ENCODE data around the gene GCSH. TPM values are rescaled to one million over a fixed set of nuclear protein-coding genes. Genes with fewer than 3 reads are reported as not detected.
"Not testable (repeated sequence)": the region's sequence is repeated elsewhere in the genome, so short reads cannot be mapped to it uniquely, and the experiment has no call there.

The GCSH gene
- total RNA-seq, 5 donors from 2014 or later (not counting 1 experiment from before 2014, with no cell fraction given): 2.8 to 5.4 (median 4.2) TPM

DNA sequence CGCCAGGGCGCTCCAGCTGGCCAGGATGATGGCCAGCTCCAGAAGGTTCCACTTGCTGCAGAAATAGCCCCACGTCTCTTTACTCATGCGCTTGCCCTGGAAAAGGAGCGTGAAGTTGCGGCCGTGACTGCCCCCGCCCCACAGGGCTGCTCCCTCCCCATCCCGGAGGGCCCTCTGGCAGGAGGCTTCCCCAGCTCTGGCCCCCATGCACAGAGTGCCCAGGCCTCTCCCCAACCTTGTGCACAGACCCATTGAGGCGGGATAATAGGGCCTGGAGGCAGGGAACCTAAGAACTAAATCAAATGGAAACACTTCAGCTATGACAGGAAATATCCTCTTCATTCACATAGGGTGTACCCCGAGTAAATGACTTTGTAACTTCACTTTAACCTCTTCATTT, 21.2 kb upstream of the GCSH start:
- no peak overlapping the region for H3K27ac Mint-ChIP-seq
- no peaks in the 10 kb centered on the region for H3K4me1 Mint-ChIP-seq
- Histone ChIP-seq H3K27ac (ENCODE audit: low read length) (no peak overlapping the region), H3K4me3 (ENCODE audit: control insufficient read depth in 1 of 2, extremely low read depth in 1 of 2, low read length in 1 of 2) (no peak overlapping the region), H3K27me3 (replicated peaks in 1 of 2; ENCODE audit: control insufficient read depth in 2 of 2, extremely low read depth in 1 of 2, insufficient read depth in 2 of 2, low read length in 1 of 2) (peaks cover 0 to 23% of the 10 kb centered on the region in 2 experiments), H3K4me1 (ENCODE audit: control insufficient read depth in 1 of 2, extremely low read depth in 1 of 2, insufficient read depth in 2 of 2, low read length in 2 of 2) (no peaks in the 10 kb centered on the region), H3K36me3 (ENCODE audit: control insufficient read depth in 2 of 2, extremely low read depth in 1 of 2, insufficient read depth in 1 of 2, low read length in 1 of 2) (no peaks in the 10 kb centered on the region), H3K9me3 (no peaks in the 10 kb centered on the region)
- no peak for DNase-seq
- CTCF ChIA-PET: no interaction called here
- peaks cover 6 to 12% of the 10 kb centered on the region in 2 donors for H3K27me3 Mint-ChIP-seq
- no peak overlapping the region for H3K4me3 Mint-ChIP-seq
- H3K36me3 Mint-ChIP-seq: no peaks in the 10 kb centered on the region
- no peaks in the 10 kb centered on the region for H3K9me3 Mint-ChIP-seq
- ATAC-seq (replicated peaks in 1 of 4): no peak
- 78% methylated on average over 8 of the region's 11 CpGs for WGBS (ENCODE audit: insufficient coverage)
- POLR2A ChIA-PET: no interaction called here

DNA sequence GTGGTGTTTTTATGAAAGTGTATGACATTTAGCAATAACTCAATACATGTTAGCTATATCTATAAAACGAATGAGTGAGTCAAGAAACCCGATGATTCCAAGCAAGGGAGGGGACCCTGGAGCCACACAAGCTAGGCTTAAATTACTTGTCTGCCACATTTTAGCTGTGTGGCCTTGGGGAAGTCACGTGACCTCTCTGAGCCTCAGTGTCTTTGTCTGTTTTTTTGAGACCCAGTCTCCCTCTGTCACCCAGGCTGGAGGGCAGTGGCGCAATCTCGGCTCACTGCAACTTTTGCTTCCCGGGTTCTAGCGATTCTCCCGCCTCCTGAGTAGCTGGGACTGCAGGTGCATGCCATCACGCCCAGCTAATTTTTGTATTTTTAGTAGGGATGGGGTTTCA, 20.1 kb upstream of the GCSH start:
- peaks cover 0 to 18% of the 10 kb centered on the region in 2 experiments for H3K27me3 ChIP-seq (replicated peaks in 1 of 2; ENCODE audit: control insufficient read depth in 2 of 2, extremely low read depth in 1 of 2, insufficient read depth in 2 of 2, low read length in 1 of 2)
- Mint-ChIP-seq H3K4me1 (no peaks in the 10 kb centered on the region), H3K27ac (no peak overlapping the region), H3K4me3 (no peak overlapping the region), H3K27me3 (peaks cover 6 to 12% of the 10 kb centered on the region in 2 donors), H3K9me3 (no peaks in the 10 kb centered on the region), H3K36me3 (no peaks in the 10 kb centered on the region)
- H3K4me1 ChIP-seq (ENCODE audit: control insufficient read depth in 1 of 2, extremely low read depth in 1 of 2, insufficient read depth in 2 of 2, low read length in 2 of 2): no peaks in the 10 kb centered on the region
- no peaks in the 10 kb centered on the region for H3K9me3 ChIP-seq
- no peak overlapping the region for H3K4me3 ChIP-seq (ENCODE audit: control insufficient read depth in 1 of 2, extremely low read depth in 1 of 2, low read length in 1 of 2)
- WGBS (ENCODE audit: insufficient coverage): 62% methylated on average over 3 of the region's 9 CpGs
- DNase-seq (no peak), ATAC-seq (replicated peaks in 1 of 4) (no peak)
- no peaks in the 10 kb centered on the region for H3K36me3 ChIP-seq (ENCODE audit: control insufficient read depth in 2 of 2, extremely low read depth in 1 of 2, insufficient read depth in 1 of 2, low read length in 1 of 2)
- ChIA-PET POLR2A (no interaction called here), CTCF (no interaction called here)
- H3K27ac ChIP-seq (ENCODE audit: low read length): no peak overlapping the region

DNA sequence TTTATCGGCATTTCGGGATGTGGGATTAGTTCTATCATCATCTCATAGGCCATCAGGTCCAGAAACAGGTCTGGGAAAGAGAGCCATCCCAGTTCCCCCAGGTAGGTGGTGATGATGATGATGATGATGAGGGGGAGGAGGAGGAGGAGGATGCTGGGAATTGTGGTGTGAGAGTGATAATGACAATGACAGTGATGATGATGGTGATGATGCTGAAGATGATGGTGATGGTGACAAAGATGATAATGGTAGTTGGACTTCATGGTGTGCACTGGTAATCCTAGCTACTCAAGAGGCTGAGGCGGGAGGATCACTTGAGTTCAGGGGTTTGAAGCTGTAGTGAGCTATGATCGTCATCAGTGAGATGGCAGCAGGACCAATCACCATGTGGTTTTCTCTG, 16.3 kb upstream of the GCSH start:
- H3K4me1 Mint-ChIP-seq: no peaks in the 10 kb centered on the region
- Histone ChIP-seq H3K9me3 (no peaks in the 10 kb centered on the region), H3K27ac (ENCODE audit: low read length) (no peak overlapping the region), H3K27me3 (replicated peaks in 1 of 2; ENCODE audit: control insufficient read depth in 2 of 2, extremely low read depth in 1 of 2, insufficient read depth in 2 of 2, low read length in 1 of 2) (peaks cover 0 to 27% of the 10 kb centered on the region in 2 experiments), H3K4me1 (ENCODE audit: control insufficient read depth in 1 of 2, extremely low read depth in 1 of 2, insufficient read depth in 2 of 2, low read length in 2 of 2) (no peaks in the 10 kb centered on the region), H3K36me3 (ENCODE audit: control insufficient read depth in 2 of 2, extremely low read depth in 1 of 2, insufficient read depth in 1 of 2, low read length in 1 of 2) (no peaks in the 10 kb centered on the region), H3K4me3 (ENCODE audit: control insufficient read depth in 1 of 2, extremely low read depth in 1 of 2, low read length in 1 of 2) (no peak overlapping the region)
- no peaks in the 10 kb centered on the region for H3K36me3 Mint-ChIP-seq
- ATAC-seq (replicated peaks in 1 of 4) (no peak), DNase-seq (no peak)
- H3K27ac Mint-ChIP-seq: no peak overlapping the region
- ChIA-PET CTCF (no interaction called here), POLR2A (no interaction called here)
- no peaks in the 10 kb centered on the region for H3K9me3 Mint-ChIP-seq
- WGBS (ENCODE audit: insufficient coverage): 94% methylated on average over 2 of the region's 4 CpGs
- peaks cover 5 to 14% of the 10 kb centered on the region in 2 donors for H3K27me3 Mint-ChIP-seq
- H3K4me3 Mint-ChIP-seq: no peak overlapping the region

DNA sequence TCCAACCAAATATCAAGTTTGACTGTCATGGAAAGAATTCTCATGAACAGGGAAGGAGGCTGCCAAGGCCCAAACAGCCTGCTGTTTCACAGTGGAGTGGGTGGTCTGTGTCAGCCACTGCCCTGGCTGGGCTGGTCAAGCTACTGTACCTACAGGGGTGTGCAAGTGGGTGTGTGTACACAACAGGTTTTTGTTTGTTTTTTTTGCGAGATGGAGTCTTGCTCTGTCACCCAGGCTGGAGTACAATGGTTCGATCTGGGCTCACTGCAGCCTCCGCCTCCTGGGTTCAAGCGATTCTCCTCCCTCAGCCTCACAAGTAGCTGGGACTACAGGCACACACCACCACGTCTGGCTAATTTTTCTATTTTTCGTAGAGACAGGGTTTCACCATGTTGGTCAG, 13.1 kb upstream of the GCSH start:
- POLR2A ChIA-PET; ATAC-seq (replicated peaks in 1 of 4); H3K4me3 ChIP-seq (ENCODE audit: control insufficient read depth in 1 of 2, extremely low read depth in 1 of 2, low read length in 1 of 2); H3K4me1 ChIP-seq (ENCODE audit: control insufficient read depth in 1 of 2, extremely low read depth in 1 of 2, insufficient read depth in 2 of 2, low read length in 2 of 2); DNase-seq; H3K9me3 ChIP-seq; H3K27ac Mint-ChIP-seq; H3K4me3 Mint-ChIP-seq; H3K27ac ChIP-seq (ENCODE audit: low read length); H3K36me3 Mint-ChIP-seq; H3K4me1 Mint-ChIP-seq; H3K36me3 ChIP-seq (ENCODE audit: control insufficient read depth in 2 of 2, extremely low read depth in 1 of 2, insufficient read depth in 1 of 2, low read length in 1 of 2); H3K9me3 Mint-ChIP-seq; CTCF ChIA-PET: not testable (repeated sequence)
- peaks cover 0 to 16% of the 10 kb centered on the region in 2 experiments for H3K27me3 ChIP-seq (replicated peaks in 1 of 2; ENCODE audit: control insufficient read depth in 2 of 2, extremely low read depth in 1 of 2, insufficient read depth in 2 of 2, low read length in 1 of 2)
- peaks cover 5 to 10% of the 10 kb centered on the region in 2 donors for H3K27me3 Mint-ChIP-seq
- 82% methylated on average over 4 of the region's 6 CpGs for WGBS (ENCODE audit: insufficient coverage)

DNA sequence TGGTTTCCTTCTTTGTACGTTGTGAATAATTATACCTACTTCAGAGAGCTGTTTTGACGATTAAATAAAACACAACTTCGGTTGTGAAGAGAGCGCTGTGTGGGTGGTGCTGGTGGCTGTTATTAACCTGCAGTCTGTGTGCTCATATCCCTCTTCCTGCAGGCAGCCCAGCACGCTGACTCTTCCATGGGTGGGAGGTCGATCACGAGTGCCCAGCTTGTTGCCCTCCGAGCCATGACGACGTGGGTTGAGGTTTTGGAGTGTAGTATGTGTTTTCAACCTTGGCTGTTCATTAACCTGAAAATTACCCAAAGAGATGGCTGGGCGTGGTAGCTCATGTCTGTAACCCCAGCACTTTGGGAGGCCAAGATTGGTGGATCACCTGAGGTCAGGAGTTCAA, 11.3 kb upstream of the GCSH start:
- no peaks in the 10 kb centered on the region for H3K9me3 Mint-ChIP-seq
- Histone ChIP-seq H3K27ac (ENCODE audit: low read length) (no peak overlapping the region), H3K36me3 (ENCODE audit: control insufficient read depth in 2 of 2, extremely low read depth in 1 of 2, insufficient read depth in 1 of 2, low read length in 1 of 2) (no peaks in the 10 kb centered on the region), H3K4me3 (ENCODE audit: control insufficient read depth in 1 of 2, extremely low read depth in 1 of 2, low read length in 1 of 2) (no peak overlapping the region), H3K4me1 (ENCODE audit: control insufficient read depth in 1 of 2, extremely low read depth in 1 of 2, insufficient read depth in 2 of 2, low read length in 2 of 2) (no peaks in the 10 kb centered on the region), H3K27me3 (replicated peaks in 1 of 2; ENCODE audit: control insufficient read depth in 2 of 2, extremely low read depth in 1 of 2, insufficient read depth in 2 of 2, low read length in 1 of 2) (peaks cover 0 to 23% of the 10 kb centered on the region in 2 experiments), H3K9me3 (no peaks in the 10 kb centered on the region)
- H3K4me1 Mint-ChIP-seq: no peaks in the 10 kb centered on the region
- H3K27me3 Mint-ChIP-seq: peaks cover 5 to 12% of the 10 kb centered on the region in 2 donors
- POLR2A ChIA-PET: no interaction called here
- no peak for ATAC-seq (replicated peaks in 1 of 4)
- DNase-seq: no peak
- no peak overlapping the region for H3K27ac Mint-ChIP-seq
- H3K4me3 Mint-ChIP-seq: no peak overlapping the region
- WGBS (ENCODE audit: insufficient coverage): 69% methylated on average over 8 of the region's 11 CpGs
- CTCF ChIA-PET: no interaction called here
- no peaks in the 10 kb centered on the region for H3K36me3 Mint-ChIP-seq

DNA sequence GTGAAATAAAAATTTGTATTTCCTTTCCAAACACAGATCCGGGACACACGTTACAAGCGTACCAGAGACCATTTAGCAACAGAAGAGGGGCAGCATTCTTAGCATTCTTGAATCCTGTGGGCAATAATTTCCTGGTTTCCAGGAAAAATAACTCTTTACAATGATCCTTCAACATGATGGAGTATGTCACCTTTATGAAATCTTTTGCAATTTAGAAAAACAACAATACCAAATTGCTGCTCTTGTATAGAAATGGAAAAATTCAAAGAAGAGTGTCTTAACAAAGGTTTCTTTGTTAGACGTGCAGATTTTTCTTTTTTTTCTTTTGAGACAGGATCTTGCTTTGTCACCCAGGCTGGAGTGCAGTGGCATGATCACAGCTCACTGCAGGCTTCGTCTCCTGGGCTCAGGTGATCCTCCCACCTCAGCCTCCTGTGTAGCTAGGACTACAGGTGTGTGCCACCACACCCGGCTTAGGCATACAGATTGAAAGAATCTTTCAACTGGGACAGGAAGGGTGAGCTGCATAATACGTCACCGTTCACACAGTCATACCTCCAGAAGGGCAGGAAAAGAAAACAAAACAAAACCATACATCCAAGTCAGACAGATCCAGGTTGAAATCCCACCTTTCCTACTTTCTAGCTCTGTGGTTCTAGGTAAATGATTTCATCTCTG, 10.8 kb upstream of the GCSH start:
- no peak for ATAC-seq (replicated peaks in 1 of 4)
- Histone ChIP-seq H3K36me3 (ENCODE audit: control insufficient read depth in 2 of 2, extremely low read depth in 1 of 2, insufficient read depth in 1 of 2, low read length in 1 of 2) (no peaks in the 10 kb centered on the region), H3K4me3 (ENCODE audit: control insufficient read depth in 1 of 2, extremely low read depth in 1 of 2, low read length in 1 of 2) (no peak overlapping the region), H3K9me3 (no peaks in the 10 kb centered on the region), H3K27me3 (replicated peaks in 1 of 2; ENCODE audit: control insufficient read depth in 2 of 2, extremely low read depth in 1 of 2, insufficient read depth in 2 of 2, low read length in 1 of 2) (peaks cover 0 to 23% of the 10 kb centered on the region in 2 experiments), H3K4me1 (ENCODE audit: control insufficient read depth in 1 of 2, extremely low read depth in 1 of 2, insufficient read depth in 2 of 2, low read length in 2 of 2) (no peaks in the 10 kb centered on the region), H3K27ac (ENCODE audit: low read length) (no peak overlapping the region)
- Mint-ChIP-seq H3K36me3 (no peaks in the 10 kb centered on the region), H3K27ac (no peak overlapping the region), H3K9me3 (no peaks in the 10 kb centered on the region), H3K27me3 (peaks cover 5 to 12% of the 10 kb centered on the region in 2 donors), H3K4me1 (no peaks in the 10 kb centered on the region), H3K4me3 (no peak overlapping the region)
- DNase-seq: no peak
- 63% methylated on average over 3 of the region's 8 CpGs for WGBS (ENCODE audit: insufficient coverage)
- ChIA-PET CTCF (no interaction called here), POLR2A (no interaction called here)

DNA sequence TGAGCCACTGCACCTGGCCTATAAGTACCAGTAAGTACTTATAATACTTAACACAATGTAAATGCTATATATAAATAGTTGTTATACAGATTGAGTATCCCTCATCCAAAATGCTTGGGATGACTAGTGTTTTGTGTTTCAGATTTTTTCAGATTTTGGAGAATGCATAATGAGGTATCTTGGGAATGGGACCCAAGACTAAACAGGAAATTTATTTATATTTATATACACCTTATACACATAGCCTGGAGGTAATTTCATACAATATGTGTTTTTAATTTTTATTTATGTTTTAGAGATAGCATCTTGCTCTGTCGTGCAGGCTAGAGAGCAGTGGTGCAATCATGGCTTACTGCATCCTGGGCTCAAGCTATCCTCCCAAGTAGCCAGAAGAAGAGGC, 9.8 kb upstream of the GCSH start:
- Histone ChIP-seq H3K27me3 (replicated peaks in 1 of 2; ENCODE audit: control insufficient read depth in 2 of 2, extremely low read depth in 1 of 2, insufficient read depth in 2 of 2, low read length in 1 of 2) (peaks cover 0 to 24% of the 10 kb centered on the region in 2 experiments), H3K27ac (ENCODE audit: low read length) (no peak overlapping the region), H3K9me3 (no peaks in the 10 kb centered on the region), H3K4me3 (ENCODE audit: control insufficient read depth in 1 of 2, extremely low read depth in 1 of 2, low read length in 1 of 2) (no peak overlapping the region), H3K36me3 (ENCODE audit: control insufficient read depth in 2 of 2, extremely low read depth in 1 of 2, insufficient read depth in 1 of 2, low read length in 1 of 2) (no peaks in the 10 kb centered on the region), H3K4me1 (ENCODE audit: control insufficient read depth in 1 of 2, extremely low read depth in 1 of 2, insufficient read depth in 2 of 2, low read length in 2 of 2) (no peaks in the 10 kb centered on the region)
- Mint-ChIP-seq H3K4me1 (no peaks in the 10 kb centered on the region), H3K9me3 (no peaks in the 10 kb centered on the region), H3K27me3 (peaks cover 5 to 12% of the 10 kb centered on the region in 2 donors), H3K36me3 (no peaks in the 10 kb centered on the region), H3K4me3 (no peak overlapping the region), H3K27ac (no peak overlapping the region)
- WGBS (ENCODE audit: insufficient coverage): 100% methylated on average over 1 of the region's 1 CpG
- DNase-seq: no peak
- ATAC-seq (replicated peaks in 1 of 4): no peak
- ChIA-PET POLR2A (no interaction called here), CTCF (no interaction called here)

Measured in T-cell (primary cell).